Left ventricle myocardium inferior (tissue), 1 donor: ENCODE measurements around the gene KCNN3. TPM values are rescaled to one million over a fixed set of nuclear protein-coding genes. Genes with fewer than 3 reads are reported as not detected.

Experiments
- DNase-seq: peaks from one replicate; pipeline ENCODE4 v3.0.0-alpha.2; 2020
- H3K27ac ChIP-seq: fragments of 200-600 bp; replicated peaks from 2 replicates; pipeline ENCODE4 v1.8.0; 2021
- H3K27me3 ChIP-seq: fragments of 200-600 bp; 2 replicates; pipeline ENCODE4 v1.8.0; 2021; ENCODE audit warnings: low read depth
- H3K36me3 ChIP-seq: fragments of 200-600 bp; 2 replicates; pipeline ENCODE4 v1.8.0; 2021
- H3K4me1 ChIP-seq: fragments of 200-600 bp; 2 replicates; pipeline ENCODE4 v1.8.0; 2021
- H3K4me3 ChIP-seq: fragments of 200-600 bp; 2 replicates; pipeline ENCODE4 v1.8.0; 2021; ENCODE audit warnings: mild to moderate bottlenecking, moderate library complexity
- H3K9me3 ChIP-seq: fragments of 200-600 bp; replicated peaks from 2 replicates; pipeline ENCODE4 v1.8.0; 2021
- CTCF ChIP-seq: fragments of 200-600 bp; IDR thresholded peaks from 2 replicates; pipeline ENCODE4 v1.8.0; 2021; ENCODE audit warnings: antibody characterized with exemption, mild to moderate bottlenecking, borderline replicate concordance
- intact Hi-C: fragments of 100-400 bp; cut with micrococcal nuclease; formaldehyde crosslinking; loops from one replicate; pipeline ENCODE4 v1.11.0; 2022
- total RNA-seq: library from RNA; stranded (reverse); fragmentation: NEBNext Ultra II Directional; extraction: Animal tissue kit (Norgen Biotek cat#: 25700); gene quantifications from one replicate; pipeline ENCODE4 v1.2.1, GENCODE V29; 2021
- donor health status: DM: no; HTN: yes; CAD: no; lungs with severe emphysema.

Gene KCNN3
- total RNA-seq, 1 donor from 2014 or later = 4.8 TPM

DNA sequence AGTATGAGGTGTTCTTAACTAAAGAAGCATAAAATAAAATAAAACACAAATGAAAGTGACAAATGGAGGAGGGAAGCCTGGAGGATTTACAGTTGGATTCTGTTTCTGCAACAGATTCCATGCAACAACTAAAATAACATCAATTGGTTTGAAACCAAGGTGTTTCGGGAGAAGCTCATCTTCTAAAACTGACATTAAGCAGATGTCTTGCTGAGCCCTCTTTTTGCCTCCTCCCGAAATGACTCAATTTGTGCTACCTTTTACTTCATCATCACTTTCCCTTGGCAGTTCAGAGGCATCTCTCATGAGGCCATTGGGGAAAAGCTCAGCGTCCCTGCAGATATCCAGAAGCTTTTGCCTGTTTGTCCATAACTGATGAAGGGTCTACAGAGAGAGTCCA is 140.5 kb downstream of the KCNN3 start:
- H3K4me1 ChIP-seq = peaks cover 53% of the 10 kb centered on the region
- intact Hi-C loops = no loop called here
- no peak overlapping the region for H3K4me3 ChIP-seq
- no peak for TF ChIP-seq CTCF
- no peaks in the 10 kb centered on the region for H3K27me3 ChIP-seq
- peak overlapping the region; percentile 79 for H3K27ac ChIP-seq
- no peaks in the 10 kb centered on the region for H3K36me3 ChIP-seq
- no peak for DNase-seq
- no peaks in the 10 kb centered on the region for H3K9me3 ChIP-seq

GRCh38 chr1:154729031-154729442 is 141.0 kb downstream of the KCNN3 start:
- no peak overlapping the region for H3K4me3 ChIP-seq
- no peaks in the 10 kb centered on the region for H3K36me3 ChIP-seq
- intact Hi-C loops = no loop called here
- DNase-seq = no peak
- H3K4me1 ChIP-seq = peaks cover 57% of the 10 kb centered on the region
- no peaks in the 10 kb centered on the region for H3K27me3 ChIP-seq
- H3K27ac ChIP-seq = peak overlapping the region; percentile 79
- H3K9me3 ChIP-seq = no peaks in the 10 kb centered on the region
- TF ChIP-seq CTCF = no peak

- no peak for TF ChIP-seq CTCF
- Histone ChIP-seq H3K4me3 (no peak overlapping the region), H3K4me1 (peaks cover 59% of the 10 kb centered on the region), H3K36me3 (no peaks in the 10 kb centered on the region), H3K27me3 (no peaks in the 10 kb centered on the region), H3K27ac (no peak overlapping the region), H3K9me3 (no peaks in the 10 kb centered on the region)
- DNase-seq = no peak
- intact Hi-C loops = no loop called here
These were observed 143.0 kb downstream of the KCNN3 start for GRCh38 chr1:154726896-154727753.

DNA sequence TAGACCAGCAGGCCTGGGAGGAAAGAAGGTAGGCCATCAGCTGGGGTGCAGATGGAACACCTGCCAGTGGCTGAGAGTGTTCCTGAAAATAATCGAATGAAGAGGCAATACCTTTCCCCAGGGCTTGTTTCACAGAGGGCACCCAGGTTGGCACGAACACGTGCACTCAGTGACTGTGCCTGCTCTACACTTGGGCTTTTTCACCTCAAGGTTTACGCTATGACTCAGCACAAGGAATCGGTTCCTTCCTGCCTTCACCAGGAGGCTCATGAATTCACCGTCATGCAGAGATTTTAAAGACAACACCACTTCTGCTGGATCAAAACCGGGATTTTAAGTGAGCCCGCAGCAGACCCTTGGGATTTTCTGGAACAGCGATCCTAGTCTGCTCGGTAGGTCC is 143.6 kb downstream of the KCNN3 start:
- TF ChIP-seq CTCF = no peak
- intact Hi-C loops = no loop called here
- Histone ChIP-seq H3K4me3 (no peak overlapping the region), H3K27me3 (no peaks in the 10 kb centered on the region), H3K4me1 (peaks cover 52% of the 10 kb centered on the region), H3K36me3 (no peaks in the 10 kb centered on the region), H3K9me3 (no peaks in the 10 kb centered on the region), H3K27ac (no peak overlapping the region)
- no peak for DNase-seq

- H3K4me1 ChIP-seq = peaks cover 47% of the 10 kb centered on the region
- H3K27me3 ChIP-seq = no peaks in the 10 kb centered on the region
- H3K9me3 ChIP-seq = no peaks in the 10 kb centered on the region
- H3K4me3 ChIP-seq = no peak overlapping the region
- intact Hi-C loops = no loop called here
- H3K36me3 ChIP-seq = no peaks in the 10 kb centered on the region
- TF ChIP-seq CTCF = no peak
- DNase-seq = no peak
- H3K27ac ChIP-seq = no peak overlapping the region
These were observed 144.2 kb downstream of the KCNN3 start for GRCh38 chr1:154725865-154726264.
